Neural progenitor cell (in vitro differentiated cells): ENCODE data around the gene MOGAT3.

Experiments used
- CTCF ChIP-seq: fragments of 200-600 bp; sonication (generic); IDR thresholded peaks from 2 replicates; pipeline ENCODE4 v1.5.1; 2017; ENCODE audit warnings: antibody characterized with exemption, mild to moderate bottlenecking
- EZH2 ChIP-seq: fragments of 200-600 bp; sonication (generic); IDR thresholded peaks from 2 replicates; pipeline ENCODE4 v1.6.1; 2017; ENCODE audit warnings: antibody characterized with exemption, mild to moderate bottlenecking, moderate library complexity
- EZH2phosphoT487 ChIP-seq: fragments of 200-600 bp; sonication (generic); IDR thresholded peaks from 2 replicates; pipeline ENCODE4 v1.6.1; 2017; ENCODE audit warnings: antibody characterized with exemption

- TF ChIP-seq EZH2 (no peak), CTCF (no peak), EZH2phosphoT487 (no peak)
Observed at GRCh38 chr7:101162551-101163278, 38.1 kb downstream of the MOGAT3 start.
